NCI-H2171 (cell line): Measurements from ENCODE around the gene EPG5.
"Not testable (repeated sequence)": the region's sequence is repeated elsewhere in the genome, so short reads cannot be mapped to it uniquely, and the experiment has no call there.

Source experiments
- DNase-seq: peaks from one replicate; lab custom pipeline; 2025; lab: John Stamatoyannopoulos, UW

EPG5 gene

DNA sequence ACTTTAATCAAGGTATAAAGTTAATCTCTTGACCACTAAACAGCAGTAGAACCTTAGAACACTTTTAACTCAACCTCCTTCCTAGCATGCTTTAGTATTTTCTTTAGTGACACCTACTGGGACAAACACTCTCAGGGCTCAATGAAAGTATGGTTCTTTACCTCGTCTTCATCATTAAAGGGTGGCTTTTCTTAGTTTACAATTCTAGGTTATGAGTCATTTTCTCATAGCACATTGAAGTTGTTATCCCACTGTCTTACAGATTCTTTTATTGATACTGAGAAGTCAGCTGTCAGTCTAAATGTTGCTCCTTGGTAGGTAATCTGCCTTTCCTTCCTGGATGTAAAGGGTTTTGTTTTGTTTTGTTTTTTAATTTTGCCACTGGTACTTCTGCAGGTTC, 103.7 kb downstream of the EPG5 start:
- DNase-seq, result no peak

DNA sequence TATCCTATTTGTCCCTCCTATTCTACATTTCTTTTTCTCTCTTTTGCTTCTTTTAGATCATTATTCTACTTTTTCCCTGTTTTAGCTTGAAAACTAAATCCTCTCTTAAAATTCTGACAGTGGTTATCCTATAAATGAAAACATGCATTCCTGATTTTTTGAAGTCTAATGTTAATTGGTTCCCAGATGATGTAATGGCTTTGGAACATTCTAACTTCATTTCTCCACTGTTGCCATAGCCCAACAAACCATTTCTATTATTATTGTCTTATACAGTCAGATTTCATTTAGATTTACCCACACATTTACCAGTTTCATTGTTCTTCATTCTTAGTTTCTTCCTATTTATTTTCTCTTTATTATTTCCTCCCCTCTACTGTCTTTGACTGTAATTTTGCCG, 105.2 kb downstream of the EPG5 start:
- DNase-seq, result no peak

DNA sequence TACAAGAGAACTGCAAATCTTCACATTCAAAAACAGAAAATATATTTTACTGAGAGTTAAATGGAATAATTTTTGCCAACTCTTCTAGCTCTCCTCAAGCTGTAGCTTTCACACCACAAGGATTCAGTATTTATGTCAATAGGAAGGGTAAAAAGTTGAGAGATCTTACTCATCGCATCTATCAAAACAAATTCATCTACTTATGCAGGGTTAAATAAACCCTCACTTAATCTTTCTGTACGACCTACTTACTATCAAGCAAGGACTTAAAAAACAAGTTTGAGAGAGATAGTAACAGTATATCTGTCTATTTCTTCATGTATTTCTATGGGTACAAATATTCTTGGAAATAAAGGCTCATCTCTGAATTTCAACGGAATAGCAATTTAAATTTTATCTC, 106.2 kb downstream of the EPG5 start:
- DNase-seq, result no peak

DNA sequence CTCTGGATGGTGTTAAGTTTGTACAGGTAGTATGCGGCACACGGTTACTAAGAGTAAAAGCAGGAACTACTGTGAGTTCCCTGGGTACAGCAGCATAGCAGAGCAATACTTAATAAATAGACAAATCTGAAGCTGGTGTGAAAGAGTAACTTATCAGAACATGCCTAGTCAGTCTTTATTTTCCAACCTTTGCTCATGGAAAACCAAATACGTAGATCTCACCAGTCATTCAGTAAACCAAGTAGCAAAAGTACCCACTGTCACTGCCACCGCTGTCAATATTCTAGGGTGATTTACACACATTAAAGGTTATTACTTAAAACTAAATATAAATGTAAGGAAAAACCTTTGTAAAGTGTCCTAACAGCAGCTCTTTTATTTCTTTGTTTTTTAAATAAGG, 106.6 kb downstream of the EPG5 start:
- no peak for DNase-seq

DNA sequence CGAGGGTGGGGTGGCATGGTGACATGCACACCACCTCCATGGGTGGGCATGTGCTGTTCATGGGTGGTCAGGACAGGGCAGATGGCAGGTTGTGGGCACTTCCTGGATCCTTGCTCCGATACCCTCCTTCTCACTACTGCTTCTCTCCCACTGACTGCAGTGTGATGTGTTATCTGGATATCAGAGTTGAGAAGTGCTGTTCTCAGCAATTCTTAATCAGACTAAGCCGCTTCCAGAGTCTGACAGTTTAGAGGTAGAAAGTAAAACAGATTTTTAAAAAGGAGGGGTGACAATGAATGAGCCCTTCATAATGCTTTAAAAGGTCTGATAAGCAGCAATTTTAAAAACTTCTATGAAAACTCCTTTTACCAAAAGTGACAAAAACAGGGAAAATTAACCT, 107.8 kb downstream of the EPG5 start:
- no peak for DNase-seq

DNA sequence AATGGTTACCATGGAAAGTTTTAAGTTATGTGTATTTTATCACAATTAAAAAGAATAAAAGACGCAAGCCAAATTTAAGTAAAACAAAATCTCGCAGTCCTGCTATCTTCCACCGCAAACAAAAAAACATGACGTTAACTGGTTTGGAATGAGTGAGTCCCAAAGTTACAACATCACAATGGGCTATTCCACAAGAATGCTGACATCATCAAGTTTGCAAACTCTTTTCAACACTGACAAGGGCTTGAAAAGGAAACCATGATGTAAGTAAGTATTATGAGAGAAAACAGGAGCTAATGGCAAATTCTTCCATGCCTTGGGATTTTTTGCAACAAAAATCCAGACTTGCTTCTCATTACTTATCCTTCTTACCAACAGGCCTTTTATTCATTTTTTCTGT, 110.6 kb downstream of the EPG5 start:
- no peak for DNase-seq

DNA sequence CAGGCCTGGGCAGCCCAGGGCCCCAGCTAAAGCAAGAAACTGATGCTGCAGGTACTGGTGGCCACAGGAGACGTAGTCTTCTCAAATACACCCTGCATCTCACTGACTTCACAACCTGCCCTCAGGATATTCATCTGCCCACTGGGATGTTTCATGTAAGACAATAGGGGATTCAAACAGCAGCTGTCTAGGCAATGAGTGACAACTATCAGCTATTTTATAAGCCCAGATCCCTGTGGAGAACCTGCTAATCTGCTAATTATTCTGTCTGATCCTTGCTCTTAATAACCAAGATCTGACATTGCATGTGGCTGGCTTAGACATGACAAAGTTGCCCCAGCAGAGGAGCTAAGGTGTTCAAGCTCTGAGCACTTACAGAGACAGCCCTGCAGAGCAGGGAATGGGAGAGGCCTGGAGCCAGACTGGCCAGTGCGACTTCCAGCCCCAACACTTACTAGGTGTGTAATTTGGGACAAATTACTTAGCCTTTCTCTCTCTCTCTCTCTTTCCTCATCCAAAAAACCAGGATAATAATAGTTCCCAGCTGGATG, 113.0 kb downstream of the EPG5 start:
- DNase-seq, result no peak

DNA sequence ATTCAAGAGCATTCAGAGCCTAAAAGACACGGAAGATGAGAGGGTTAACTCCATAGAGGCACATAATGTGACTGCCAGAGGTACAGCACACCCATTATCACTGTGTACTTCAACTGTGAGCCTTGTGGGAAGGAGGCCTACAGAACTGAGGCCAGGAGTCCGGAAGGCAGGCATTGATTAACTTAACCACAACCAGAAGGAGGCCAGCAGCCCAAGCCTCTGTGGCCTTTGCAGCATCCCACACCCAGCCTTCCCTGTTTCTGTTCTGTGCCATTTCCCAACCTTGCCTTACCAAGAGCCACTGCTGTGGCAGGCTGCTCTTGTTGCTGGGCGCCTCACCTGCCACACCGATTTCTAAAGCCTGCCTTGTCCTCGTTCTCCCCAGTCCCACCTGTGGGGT, 114.5 kb downstream of the EPG5 start:
- DNase-seq, result no peak

DNA sequence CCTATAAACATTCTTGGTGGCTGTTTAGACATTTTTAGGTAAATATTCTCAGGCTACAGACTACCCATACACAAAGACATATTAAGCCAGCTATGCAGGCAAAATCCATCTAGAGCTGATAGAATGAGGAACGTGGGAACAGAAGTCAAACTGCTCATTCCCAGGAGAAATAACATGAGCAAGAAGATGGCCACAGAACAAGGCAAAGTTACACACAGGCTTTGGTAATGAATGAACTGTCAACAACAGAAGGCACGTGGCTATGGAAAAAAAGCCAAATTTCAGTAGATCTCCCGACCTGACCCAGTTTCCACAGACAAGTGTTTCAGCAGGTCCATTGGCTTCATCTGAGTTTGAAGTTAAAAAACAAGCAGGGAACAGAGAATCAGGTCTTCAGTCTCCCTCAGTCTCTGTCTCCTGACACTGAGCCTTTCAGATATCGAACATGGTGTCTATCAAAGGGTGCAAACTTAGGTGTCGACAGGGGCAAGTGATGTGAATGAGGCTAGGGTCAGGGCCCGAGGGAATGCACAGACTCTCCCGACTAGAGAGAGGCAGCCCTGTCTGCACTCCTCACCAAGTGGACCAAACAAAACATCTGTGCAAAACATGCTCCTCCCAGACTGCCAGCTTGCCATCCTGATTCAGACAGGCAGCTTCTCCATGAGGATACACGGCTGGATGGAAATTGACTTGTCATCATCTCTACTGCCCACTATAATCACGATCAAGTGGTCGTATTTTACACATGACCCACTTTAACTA, 115.8 kb downstream of the EPG5 start:
- no peak for DNase-seq

DNA sequence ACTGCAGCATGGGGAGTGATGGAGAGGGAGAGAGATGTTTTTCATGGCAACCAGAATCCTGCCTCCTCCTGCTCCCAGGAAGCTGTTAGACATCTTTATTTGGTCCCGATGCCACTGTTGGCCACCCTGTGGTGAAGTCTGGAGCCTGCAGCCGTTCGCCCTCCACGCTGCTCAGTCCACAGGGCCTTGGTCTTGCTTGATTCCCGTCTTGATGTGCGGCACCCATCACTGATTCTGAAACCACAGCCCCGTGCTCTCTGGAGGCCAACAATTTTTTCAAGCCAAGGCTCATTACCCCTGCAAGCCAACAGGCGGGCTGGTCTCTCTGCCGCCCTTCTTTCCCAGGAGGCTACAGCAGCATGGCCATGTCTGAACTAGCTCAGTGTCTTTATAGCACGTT, 117.1 kb downstream of the EPG5 start:
- no peak for DNase-seq

DNA sequence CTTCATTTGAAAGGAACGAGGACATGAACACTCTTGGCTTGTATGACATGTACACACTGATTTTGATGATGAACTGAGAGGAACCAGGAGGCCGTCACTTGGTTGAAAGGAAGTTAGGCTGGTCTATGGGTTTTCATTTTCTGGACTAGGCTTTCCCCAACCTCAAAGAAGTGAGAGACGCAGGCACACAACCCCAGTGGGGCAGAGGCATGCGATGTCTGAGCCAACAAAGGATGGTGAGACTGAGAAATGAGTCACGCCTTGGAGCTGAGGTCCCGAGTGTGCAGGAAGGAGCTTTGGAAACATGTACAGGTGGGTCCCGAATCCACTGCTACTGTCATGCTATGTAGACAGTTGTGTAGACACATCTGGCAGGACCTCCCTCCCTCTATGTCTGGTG, 117.6 kb downstream of the EPG5 start:
- DNase-seq, result no peak

DNA sequence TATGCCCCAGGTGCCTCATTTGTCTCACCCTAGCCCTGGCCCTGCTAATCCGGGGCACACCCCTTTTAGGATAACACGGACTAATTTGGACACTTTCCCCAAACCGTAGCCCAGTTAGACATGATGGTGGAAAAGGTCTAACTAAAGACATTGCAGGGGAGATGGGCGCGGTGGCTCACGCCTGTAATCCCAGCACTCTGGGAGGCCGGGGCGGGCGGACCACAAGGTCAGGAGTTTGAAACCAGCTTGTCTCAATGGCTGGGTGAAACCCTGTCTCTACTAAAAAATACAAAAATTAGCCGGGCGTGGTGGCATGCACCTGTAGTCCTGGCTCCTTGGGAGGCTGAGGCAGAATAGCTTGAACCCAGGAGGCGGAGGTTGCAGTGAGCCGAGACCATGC, 118.5 kb downstream of the EPG5 start:
- DNase-seq, result not testable (repeated sequence)

DNA sequence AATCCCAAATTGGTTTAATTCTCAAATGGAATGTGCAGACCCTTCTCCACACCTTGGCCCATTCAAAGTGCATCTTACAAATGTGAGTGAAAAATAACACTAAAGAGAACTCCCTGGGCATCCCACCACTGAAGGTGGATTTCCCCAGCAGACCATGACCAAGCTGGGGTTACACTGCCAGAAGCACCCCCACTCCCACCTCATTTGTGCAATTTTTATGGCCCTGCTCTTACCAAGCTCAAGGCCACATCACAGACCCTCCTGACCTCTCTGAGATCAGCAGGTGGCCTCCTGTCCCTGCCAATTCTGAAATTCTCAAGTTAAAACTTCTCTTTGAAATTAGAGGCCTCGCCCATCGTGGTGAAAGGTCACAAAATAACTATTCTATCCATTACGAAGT, 120.0 kb downstream of the EPG5 start:
- no peak for DNase-seq

DNA sequence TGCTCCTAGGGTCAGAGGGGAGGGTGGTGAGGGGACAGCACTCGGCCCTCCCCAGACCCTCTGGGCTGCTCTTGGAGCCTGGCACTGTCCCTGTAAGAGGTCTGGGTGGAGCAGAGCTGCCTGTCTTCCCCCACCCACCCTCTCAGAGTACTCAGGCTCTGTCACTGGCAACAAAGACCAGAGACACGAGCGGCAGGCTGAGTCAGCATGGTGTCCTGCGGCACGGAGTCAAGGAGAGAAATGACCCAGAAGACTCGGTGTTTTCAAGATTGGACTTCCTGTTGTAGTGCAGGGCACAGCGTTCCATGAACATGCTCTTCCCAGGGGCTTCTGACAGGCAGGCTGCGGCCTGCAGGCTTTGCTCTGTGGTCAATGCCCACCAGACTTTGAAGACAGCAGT, 121.7 kb downstream of the EPG5 start:
- no peak for DNase-seq

DNA sequence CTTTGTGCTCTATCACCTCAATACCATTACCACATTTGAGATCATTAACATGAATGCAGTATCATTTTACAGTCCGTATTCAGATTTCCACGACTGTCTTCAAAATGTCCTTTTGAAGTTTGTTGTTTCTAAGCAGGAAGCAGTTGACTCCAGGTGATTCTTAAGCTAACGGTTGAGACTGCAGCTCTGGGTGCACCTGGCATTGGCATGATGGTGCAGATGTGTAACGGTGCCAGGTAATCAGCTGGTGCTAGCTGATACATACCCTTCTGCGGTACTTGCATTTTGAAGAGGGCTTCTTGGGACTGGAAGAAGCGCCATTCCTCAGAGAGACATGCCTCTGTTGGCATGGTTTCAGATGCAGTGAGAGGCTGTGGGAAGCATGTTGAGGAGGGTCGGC, 122.2 kb downstream of the EPG5 start:
- no peak for DNase-seq

DNA sequence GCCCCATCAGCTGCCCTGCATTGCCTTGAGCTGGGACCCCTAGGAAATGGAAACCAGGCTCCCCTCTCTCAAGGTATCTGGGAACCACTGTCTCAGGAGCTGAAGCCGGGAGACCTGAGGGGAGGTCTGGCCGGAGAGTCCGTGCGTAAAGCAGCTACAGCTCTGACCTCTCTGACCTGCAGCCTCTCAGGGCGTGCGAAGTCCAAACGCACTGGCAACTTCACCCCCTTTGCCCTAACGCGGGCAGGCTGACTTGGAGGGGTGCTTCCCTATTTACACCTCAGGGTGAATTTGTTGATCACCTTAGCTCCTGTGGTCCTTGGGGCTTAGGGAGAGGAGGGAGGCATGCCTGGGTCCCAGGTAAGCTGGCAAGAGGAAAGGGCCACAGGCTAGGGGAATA, 124.1 kb downstream of the EPG5 start:
- DNase-seq, result no peak

DNA sequence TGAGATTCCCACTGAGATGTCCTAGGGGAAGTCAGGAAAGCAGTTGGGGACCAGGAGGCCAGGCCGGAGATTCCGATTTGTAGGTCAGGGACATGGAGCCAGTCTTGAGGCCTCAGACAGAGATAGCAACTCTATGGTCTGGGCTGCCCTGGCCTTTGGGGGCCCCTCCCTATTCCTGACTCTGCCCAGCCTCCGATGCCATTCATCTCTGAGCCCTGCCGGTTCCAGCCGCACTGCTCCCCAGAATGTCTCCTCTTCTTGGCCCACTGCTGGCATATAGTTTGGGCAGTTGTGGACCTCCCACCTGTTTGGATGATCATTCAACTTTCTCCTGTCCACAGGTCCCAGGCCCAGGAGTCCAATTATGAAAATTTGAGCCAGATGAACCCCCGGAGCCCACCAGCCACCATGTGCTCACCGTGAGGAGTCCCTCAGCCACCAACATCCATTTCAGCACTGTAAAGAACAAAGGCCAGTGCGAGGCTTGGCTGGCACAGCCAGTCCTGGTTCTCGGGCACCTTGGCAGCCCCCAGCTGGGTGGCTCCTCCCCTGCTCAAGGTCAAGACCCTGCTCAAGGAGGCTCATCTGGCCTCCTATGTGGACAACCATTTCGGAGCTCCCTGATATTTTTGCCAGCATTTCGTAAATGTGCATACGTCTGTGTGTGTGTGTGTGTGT, 125.2 kb downstream of the EPG5 start:
- no peak for DNase-seq

DNA sequence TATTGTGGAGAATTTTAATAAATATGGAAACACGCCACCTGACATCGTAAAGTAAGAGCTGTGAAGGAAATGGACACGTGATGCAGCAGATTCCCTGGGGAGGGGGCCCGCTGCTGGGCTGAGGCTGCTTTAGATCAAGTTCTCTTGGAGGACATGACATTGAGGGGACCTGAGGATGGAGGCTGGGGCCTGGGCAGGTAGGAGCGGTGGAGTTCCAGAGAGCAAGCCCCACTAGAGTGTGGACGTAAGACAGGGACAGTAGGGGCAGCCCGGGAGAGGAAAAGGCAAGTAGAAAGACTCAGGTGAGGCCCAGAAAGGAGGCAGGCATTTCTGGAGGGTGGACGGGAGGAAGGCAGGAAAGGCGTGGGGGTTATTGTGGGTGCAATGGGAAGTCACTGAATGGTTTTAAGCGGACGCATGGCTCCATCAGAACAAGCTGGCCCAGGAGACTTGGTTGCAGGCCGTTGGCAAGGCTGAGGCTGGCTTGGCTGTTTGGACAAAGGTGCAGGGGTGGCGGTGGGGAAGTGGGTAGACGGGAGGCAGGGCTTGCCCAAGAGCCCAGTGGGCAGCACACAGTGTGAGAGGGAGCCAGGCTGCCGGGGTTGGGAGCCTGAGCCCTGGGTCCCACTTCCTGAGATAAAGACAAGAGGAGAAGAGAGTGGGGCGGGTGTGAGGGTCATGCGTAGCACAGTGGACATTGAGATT, 125.9 kb downstream of the EPG5 start:
- DNase-seq, result no peak

DNA sequence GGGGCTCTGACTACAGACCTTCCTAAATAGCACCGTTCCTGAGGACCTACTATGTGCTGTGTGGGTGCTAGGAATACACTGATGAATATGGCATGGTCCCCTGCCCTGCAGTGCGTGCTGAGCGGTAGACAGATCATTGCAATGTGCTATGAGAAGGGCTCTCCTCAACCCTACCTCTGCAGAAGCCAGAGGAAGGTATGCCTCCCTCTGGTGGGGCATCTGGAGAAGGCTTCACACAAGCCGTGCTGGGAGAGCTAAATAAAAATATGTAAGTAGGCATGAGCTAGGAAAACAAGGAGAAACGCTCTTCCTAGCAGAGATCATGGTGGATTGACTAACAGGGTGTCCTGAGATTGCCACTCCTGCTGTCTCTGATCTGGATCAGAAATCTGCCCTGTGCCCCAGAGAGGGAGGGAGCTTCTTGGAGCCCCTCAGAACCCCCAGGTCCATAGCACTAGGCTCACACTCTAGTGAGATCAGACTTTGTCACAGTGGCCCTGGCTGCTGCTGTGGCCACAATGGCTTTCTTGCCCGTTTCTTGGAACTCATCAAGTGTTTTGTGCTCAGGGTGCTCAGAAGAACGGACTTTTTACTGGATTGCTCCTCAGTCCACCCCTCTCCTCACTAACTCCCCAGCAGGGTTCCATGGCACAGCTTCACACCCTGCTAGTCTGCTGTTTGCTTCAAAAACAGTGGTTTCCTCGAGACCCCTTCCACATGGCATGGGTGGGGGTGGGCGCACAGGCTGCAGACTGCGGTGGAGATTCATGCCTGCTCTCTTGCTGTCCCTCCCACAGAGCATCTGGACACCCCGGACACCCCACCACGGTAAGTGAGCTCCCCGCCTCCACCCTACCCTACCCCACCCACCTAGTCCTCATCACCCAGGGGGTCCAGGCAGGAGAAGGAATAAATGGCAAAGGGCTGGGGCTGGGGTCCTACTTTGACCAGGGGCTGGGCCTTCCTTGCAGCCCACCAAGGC, 127.4 kb downstream of the EPG5 start:
- peak; percentile 30 for DNase-seq

DNA sequence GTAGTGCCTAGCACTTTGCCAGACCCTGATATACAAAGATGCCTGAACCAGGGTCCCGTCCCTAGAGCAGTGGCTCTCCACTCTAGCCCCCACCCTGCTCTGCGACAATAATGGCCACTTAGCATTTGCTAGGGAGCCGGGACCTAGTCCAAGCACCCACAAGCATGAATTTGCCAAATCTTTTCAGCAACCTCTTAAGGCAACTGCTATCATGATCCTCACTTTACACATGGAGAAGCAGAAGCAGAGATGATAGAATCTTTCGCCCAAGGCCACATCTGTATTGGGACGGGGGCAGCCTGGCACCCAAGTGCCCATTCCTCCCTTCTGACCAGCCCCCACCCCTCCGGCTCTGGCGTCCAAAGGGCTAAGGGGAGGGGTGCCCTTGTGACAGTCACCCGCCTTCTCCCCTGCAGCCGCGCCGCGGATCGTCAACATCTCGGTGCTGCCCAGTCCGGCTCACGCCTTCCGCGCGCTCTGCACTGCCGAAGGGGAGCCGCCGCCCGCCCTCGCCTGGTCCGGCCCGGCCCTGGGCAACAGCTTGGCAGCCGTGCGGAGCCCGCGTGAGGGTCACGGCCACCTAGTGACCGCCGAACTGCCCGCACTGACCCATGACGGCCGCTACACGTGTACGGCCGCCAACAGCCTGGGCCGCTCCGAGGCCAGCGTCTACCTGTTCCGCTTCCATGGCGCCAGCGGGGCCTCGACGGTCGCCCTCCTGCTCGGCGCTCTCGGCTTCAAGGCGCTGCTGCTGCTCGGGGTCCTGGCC, 128.6 kb downstream of the EPG5 start:
- DNase-seq, result no peak
